OCI-LY1 (cell line): ENCODE measurements around the gene TUT7.

Experiments
- H2AFZ ChIP-seq: fragments of 200-600 bp; sonication (generic), shearing (Covaris generic); 2 replicates; pipeline ENCODE4 v1.6.0; 2014; ENCODE audit warnings: antibody characterized with exemption, mild to moderate bottlenecking, low read length
- H3F3A ChIP-seq: fragments of 200-600 bp; sonication (generic), shearing (Covaris generic); 2 replicates; pipeline ENCODE4 v1.6.0; 2014; ENCODE audit warnings: mild to moderate bottlenecking, antibody characterized with exemption, low read length, moderate library complexity; ENCODE audit not compliant: insufficient read depth
- H3K27ac ChIP-seq: fragments of 200-600 bp; sonication (generic); 2 replicates; pipeline ENCODE4 v1.5.1; 2014; ENCODE audit warnings: low read length, mixed run types, mild to moderate bottlenecking, low read depth; ENCODE audit not compliant: poor library complexity, severe bottlenecking
- H3K27me3 ChIP-seq: fragments of 200-600 bp; sonication (generic); 2 replicates; pipeline ENCODE4 v1.6.0; 2014; ENCODE audit warnings: antibody characterized with exemption, mild to moderate bottlenecking, low read length, moderate library complexity; ENCODE audit not compliant: insufficient read depth
- H3K36me3 ChIP-seq: fragments of 200-600 bp; sonication (generic); 2 replicates; pipeline ENCODE4 v1.6.1; 2014; ENCODE audit warnings: mild to moderate bottlenecking, antibody characterized with exemption, low read length, moderate library complexity, mixed read lengths; ENCODE audit not compliant: insufficient read depth
- H3K4me1 ChIP-seq: fragments of 200-600 bp; sonication (generic); 2 replicates; pipeline ENCODE4 v1.5.1; 2014; ENCODE audit warnings: mild to moderate bottlenecking, low read length, moderate library complexity; ENCODE audit not compliant: insufficient read depth, severe bottlenecking
- H3K4me2 ChIP-seq: fragments of 200-600 bp; sonication (generic), shearing (Covaris generic); 2 replicates; pipeline ENCODE4 v1.6.1; 2014; ENCODE audit warnings: low read length
- H3K4me3 ChIP-seq: fragments of 200-600 bp; sonication (generic); 2 replicates; pipeline ENCODE4 v1.5.1; 2014; ENCODE audit warnings: low read length, low read depth, mild to moderate bottlenecking, mixed read lengths; ENCODE audit not compliant: poor library complexity, severe bottlenecking
- H3K79me2 ChIP-seq: fragments of 200-600 bp; shearing (Covaris generic); 2 replicates; pipeline ENCODE4 v1.6.1; 2016; ENCODE audit warnings: mixed run types, low read length, mixed read lengths; ENCODE audit not compliant: insufficient read depth
- H3K9ac ChIP-seq: fragments of 200-600 bp; sonication (generic), shearing (Covaris generic); 2 replicates; pipeline ENCODE4 v1.6.1; 2014; ENCODE audit warnings: mild to moderate bottlenecking, low read length, mixed read lengths
- H3K9me2 ChIP-seq: fragments of 200-600 bp; sonication (generic), shearing (Covaris generic); 2 replicates; pipeline ENCODE4 v1.6.1; 2014; ENCODE audit warnings: low read depth, mild to moderate bottlenecking, low read length, mixed read lengths
- H3K9me3 ChIP-seq: fragments of 200-600 bp; shearing (Covaris generic); 2 replicates; pipeline ENCODE4 v1.6.1; 2014; ENCODE audit warnings: low read length, mixed read lengths
- H4K20me1 ChIP-seq: fragments of 200-600 bp; sonication (generic), shearing (Covaris generic); 2 replicates; pipeline ENCODE4 v1.6.0; 2016; ENCODE audit warnings: mild to moderate bottlenecking, low read length; ENCODE audit not compliant: insufficient read depth
- EZH2 ChIP-seq: fragments of 200-600 bp; sonication (generic), shearing (Covaris generic); IDR thresholded peaks from 2 replicates; pipeline ENCODE4 v1.8.0; 2017; ENCODE audit warnings: borderline replicate concordance, mixed run types, mild to moderate bottlenecking, antibody characterized with exemption, low read length, moderate library complexity, mixed read lengths
- TF ChIP-seq, protein P1 (sequence below): fragments of 200-600 bp; sonication (generic), shearing (Covaris generic); IDR thresholded peaks from 2 replicates; pipeline ENCODE4 v1.5.1; 2017; ENCODE audit warnings: mild to moderate bottlenecking, antibody characterized with exemption, low read length, moderate library complexity, mixed read lengths

Gene TUT7

DNA sequence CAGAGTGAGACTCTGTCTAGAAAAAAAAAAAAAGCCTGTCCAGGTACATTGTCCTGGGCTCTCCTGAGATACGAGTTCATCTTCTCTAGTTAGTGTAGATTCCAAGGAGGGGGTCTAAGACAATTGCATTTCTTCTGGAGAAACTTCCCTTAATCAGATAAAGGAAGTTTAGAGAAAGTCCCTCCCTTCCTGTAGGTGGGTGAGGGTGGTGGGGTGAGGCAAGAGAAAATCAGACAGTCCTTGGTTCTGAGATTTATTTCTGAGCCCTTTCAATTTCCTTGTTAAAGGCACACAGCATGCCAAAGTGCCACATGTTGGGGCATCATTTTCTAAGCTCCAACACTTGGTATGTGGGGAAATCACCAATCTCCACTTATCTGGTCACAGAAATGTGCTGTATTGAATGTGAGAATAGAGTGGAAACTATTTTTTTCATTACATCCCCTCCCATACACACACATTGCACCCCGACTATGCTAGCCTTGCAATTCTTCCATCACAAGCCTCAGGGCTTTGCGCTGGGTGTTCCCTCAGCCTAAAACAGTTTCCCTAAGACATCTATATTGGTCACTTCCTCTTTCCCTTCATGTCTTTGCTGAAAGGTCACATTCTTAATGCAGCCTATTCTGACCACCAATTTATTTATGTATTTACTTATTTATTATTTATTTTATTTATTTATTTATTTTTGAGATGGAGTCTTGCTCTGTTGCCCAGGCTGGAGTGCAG is 5.1 kb upstream of the TUT7 start:
- no peak overlapping the region for H3K27ac ChIP-seq
- no peak for TF ChIP-seq EZH2
- TF ChIP-seq, protein P1, sequence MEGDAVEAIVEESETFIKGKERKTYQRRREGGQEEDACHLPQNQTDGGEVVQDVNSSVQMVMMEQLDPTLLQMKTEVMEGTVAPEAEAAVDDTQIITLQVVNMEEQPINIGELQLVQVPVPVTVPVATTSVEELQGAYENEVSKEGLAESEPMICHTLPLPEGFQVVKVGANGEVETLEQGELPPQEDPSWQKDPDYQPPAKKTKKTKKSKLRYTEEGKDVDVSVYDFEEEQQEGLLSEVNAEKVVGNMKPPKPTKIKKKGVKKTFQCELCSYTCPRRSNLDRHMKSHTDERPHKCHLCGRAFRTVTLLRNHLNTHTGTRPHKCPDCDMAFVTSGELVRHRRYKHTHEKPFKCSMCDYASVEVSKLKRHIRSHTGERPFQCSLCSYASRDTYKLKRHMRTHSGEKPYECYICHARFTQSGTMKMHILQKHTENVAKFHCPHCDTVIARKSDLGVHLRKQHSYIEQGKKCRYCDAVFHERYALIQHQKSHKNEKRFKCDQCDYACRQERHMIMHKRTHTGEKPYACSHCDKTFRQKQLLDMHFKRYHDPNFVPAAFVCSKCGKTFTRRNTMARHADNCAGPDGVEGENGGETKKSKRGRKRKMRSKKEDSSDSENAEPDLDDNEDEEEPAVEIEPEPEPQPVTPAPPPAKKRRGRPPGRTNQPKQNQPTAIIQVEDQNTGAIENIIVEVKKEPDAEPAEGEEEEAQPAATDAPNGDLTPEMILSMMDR, result no peak
- no peak overlapping the region for H2AFZ ChIP-seq
- no peaks in the 10 kb centered on the region for H3K9me2 ChIP-seq
- no peak overlapping the region for H3K4me2 ChIP-seq
- no peaks in the 10 kb centered on the region for H3K36me3 ChIP-seq
- no peaks in the 10 kb centered on the region for H3K9me3 ChIP-seq
- H3K4me3 ChIP-seq, result no peak overlapping the region
- H3K9ac ChIP-seq, result no peak overlapping the region
- peaks cover 6% of the 10 kb centered on the region for H3K4me1 ChIP-seq
- no peaks in the 10 kb centered on the region for H3F3A ChIP-seq
- no peaks in the 10 kb centered on the region for H3K27me3 ChIP-seq
- H3K79me2 ChIP-seq, result no peaks in the 10 kb centered on the region
- H4K20me1 ChIP-seq, result no peaks in the 10 kb centered on the region

DNA sequence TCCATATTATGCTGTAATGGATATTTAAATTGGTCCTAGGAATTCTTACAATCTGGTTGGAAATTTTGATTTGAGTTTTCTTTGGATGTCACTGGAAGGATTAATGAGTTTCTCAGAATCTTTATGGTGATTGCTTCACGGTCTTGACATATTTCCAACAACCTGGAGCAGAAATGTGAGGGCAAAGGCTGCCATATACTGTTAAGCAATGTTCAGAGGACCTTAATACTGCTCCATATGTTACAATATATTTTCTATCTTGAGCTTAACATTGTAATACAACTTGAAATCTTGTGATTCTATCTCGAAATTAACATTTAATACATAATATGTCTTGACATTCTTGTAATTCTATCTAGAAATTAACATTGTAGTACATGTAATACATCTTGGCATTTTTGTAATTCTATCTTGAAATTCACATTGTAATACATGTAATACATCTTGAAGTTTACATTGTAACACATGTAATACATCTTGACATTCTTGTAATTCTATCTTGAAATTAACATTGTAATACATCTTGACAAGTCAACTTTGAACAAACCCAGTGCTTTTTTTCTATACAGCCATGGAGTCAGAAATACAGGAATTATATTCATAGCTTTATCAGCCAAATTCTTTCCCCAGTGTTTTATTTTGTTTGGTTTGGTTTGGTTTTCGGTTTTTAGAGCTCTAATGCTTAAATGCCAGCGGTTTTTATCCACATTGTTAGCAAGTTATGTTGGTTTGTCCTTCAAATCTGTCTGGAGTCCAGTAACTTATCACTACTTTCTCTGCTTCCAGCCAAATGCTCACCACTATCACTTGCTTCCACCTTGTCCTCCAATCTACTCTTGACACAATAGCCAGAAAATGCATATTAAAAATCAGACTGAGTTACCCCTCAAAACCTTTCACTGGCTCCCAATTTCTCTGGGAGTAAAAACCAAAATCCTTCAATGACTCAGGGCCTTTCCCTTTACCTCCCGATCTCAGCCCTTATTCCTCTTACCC is 3.0 kb upstream of the TUT7 start:
- H3F3A ChIP-seq, result no peaks in the 10 kb centered on the region
- no peaks in the 10 kb centered on the region for H3K27me3 ChIP-seq
- H3K4me3 ChIP-seq, result no peak overlapping the region
- H3K79me2 ChIP-seq, result peaks cover 14% of the 10 kb centered on the region
- H4K20me1 ChIP-seq, result no peaks in the 10 kb centered on the region
- H3K27ac ChIP-seq, result no peak overlapping the region
- peaks cover 16% of the 10 kb centered on the region for H3K4me1 ChIP-seq
- no peak overlapping the region for H2AFZ ChIP-seq
- no peaks in the 10 kb centered on the region for H3K9me3 ChIP-seq
- no peak overlapping the region for H3K4me2 ChIP-seq
- no peak overlapping the region for H3K9ac ChIP-seq
- no peak for TF ChIP-seq EZH2
- TF ChIP-seq, protein P1, result no peak
- H3K9me2 ChIP-seq, result no peaks in the 10 kb centered on the region
- peaks cover 4% of the 10 kb centered on the region; the same call in 1 of the 2 replicates for H3K36me3 ChIP-seq

DNA sequence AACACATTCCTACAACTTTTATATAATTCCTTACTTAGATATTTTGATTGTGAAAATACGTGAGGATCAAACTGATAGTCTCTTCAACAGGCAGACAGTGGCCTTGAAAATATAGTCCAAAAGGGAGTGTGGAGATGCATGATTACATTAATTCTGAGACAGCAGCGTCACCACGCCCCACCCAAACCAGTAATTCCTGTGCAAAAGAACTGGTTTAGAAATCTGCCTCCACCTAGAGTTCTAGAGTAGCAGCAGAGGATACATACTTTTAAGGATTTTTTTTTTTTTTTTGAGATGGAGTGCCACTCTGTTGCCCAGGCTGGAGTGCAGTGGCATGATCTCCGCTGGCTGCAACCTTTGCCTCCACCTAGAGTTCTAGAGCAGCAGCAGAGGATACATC is 1.6 kb upstream of the TUT7 start:
- Histone ChIP-seq H3K9me3 (no peaks in the 10 kb centered on the region), H3K4me1 (peaks cover 28% of the 10 kb centered on the region), H2AFZ (no peak overlapping the region), H4K20me1 (no peaks in the 10 kb centered on the region), H3K27ac (no peak overlapping the region), H3K9me2 (no peaks in the 10 kb centered on the region), H3K79me2 (peaks cover 28% of the 10 kb centered on the region), H3K4me2 (no peak overlapping the region), H3K4me3 (no peak overlapping the region), H3F3A (no peaks in the 10 kb centered on the region), H3K36me3 (peaks cover 4% of the 10 kb centered on the region; the same call in 1 of the 2 replicates), H3K9ac (no peak overlapping the region), H3K27me3 (no peaks in the 10 kb centered on the region)
- TF ChIP-seq, protein P1, result no peak
- TF ChIP-seq EZH2, result no peak
